HUDEP-2 (cell line): ENCODE measurements around the gene NTRK3.
A peak's percentile ranks its signal among the peaks of the same experiment; 100 is the strongest.

ENCODE experiments used
- DNase-seq, 76 experiments: peaks; one replicate each; lab custom pipeline; 2025; ENCODE audit not compliant: unreplicated experiment in 76 of 76; lab: John Stamatoyannopoulos, UW

NTRK3 gene

DNA sequence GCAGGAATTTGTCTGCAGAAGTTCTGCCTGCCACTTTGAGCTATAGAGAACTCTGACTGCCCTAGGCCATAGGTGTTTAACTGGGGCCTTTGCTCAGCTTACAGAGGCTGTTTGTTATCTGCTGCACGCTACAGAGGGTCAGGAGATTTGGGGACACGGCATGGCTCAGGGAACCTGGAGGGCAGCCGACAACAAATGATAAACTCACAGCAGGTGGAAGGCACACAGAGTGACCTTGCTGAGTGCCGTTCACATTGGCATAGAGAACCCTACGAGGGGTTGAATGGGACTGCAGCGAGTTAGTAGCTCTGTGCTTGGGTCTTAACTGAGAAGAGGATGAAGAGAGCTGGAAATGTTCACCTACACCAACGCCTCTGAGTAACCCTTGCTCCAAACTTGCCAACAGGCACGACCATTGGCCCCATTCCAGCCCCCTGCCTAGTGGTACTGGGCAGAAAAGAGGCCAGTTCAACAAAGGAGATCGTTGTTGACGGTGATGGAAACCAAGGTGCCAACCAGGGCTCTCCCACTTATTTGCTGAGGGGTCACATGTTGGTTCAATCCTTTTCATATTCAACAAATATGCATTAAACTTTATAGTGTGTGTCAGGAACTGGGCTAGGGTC, 301.1 kb downstream of the NTRK3 start:
- DNase-seq = peak in 1 of 76 experiments; percentile 2

DNA sequence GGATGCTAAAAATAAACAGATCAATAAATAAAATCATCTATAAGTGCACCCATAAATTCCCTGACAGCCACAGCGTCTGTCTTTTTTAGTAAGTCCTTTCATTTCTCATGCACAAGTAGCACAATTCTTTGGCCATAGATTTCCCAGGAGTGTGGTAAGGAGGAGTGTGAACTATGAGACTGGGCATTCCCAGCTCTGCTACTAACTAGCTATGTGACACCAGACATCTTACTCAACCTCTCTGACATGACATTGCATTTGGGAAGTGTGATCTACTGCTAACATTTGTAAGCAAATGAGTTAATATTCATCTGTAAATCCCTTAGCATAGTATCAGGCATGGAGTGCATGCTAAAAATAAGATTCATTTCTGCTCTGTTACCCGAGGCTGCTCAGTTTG, 301.7 kb downstream of the NTRK3 start:
- no peak for DNase-seq

DNA sequence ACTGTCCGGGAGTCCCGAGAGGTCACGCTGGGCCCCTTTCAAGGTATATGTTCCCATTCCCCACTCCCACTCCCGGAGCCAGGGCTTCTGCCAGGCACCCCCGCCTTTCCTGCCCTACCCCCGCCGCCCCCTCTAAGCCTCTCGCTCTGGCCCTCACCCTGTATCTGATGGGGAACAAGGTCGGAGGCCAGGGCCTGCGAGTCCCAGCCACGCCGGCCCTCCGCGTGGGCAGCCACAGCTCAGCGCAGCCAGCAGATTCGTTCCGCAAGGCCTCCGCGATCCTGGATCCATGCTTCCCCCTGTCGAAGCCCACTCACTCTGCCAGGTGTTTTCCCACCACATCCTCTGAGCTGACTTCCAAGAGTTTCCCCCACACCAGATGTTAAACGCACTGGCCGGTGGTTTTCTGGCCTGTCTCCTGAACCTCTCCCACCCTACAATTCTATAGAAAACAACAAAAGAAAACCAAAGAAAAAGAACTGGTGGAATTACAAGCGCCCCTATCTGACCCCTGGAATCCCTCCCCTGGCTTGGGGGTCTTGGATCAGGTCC, 303.7 kb downstream of the NTRK3 start:
- DNase-seq = no peak

DNA sequence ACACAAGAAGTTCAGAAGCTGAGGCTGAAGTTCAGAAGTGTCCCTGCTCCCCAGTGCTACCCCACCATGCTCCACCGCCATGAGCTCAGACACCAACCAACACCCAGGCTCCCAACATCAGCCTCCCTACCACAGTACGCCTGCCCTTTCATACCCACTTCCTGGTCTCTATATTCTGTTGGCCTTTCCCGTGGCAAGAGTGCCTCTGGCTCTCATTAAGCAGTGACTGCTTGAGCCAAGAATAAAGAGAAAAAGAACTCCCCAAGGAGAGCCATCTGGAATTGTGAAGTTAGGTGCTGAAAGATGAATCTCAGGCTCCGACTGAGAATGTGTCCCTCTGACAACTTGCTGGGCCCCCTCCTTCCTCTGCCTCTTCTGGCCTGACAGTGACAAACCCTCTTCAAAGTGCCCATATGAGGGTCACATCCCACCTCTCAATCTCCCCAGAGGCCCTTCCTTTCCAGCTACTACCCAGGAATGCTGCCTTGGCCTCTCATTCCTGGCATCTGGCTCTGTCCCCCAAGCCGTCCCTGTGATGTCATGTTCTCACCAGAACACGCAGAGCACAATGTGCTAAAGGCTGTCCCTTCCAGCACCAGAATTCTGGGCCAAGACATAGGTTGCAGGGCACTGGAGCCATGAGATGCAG, 306.8 kb downstream of the NTRK3 start:
- no peak for DNase-seq

DNA sequence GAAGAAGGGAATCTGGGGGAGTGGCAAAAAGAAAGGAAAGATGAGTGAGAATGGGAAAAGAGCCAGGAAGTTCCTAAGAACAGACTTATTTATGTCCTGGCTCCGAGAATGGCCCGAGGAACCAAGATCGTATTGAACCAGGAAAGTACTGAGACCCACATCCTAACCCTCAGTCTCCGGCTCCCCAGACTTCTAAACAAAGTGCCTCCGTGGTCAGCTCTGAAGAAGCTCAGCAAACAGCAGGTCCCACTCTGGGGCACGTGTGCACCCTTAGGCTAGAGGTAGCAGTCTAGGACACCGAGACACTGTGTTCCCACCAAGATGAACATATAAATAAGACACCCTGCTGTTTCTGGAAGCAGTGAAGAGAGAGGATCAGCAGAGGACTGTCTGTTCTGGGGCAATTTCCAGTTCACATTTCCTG, 307.4 kb downstream of the NTRK3 start:
- no peak for DNase-seq

DNA sequence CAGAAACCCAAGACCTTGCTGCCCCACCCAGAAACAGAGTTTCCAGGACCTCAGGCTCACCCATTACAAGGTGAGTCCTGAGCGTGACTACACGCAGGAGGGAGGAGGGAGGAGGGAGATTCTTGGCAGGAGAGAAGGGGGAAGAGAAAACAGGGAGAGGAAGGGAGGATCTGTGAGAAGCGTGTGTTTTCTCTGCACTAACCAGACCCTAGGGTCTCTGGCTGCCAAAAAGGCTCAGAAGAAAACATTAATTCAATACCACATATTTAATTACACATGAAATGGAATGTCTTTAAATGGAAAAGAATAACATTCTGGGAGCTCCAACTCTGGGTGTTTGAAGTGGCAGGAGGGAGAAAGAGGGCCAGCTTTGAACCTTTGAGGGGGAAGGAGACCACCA, 309.0 kb downstream of the NTRK3 start:
- no peak for DNase-seq

DNA sequence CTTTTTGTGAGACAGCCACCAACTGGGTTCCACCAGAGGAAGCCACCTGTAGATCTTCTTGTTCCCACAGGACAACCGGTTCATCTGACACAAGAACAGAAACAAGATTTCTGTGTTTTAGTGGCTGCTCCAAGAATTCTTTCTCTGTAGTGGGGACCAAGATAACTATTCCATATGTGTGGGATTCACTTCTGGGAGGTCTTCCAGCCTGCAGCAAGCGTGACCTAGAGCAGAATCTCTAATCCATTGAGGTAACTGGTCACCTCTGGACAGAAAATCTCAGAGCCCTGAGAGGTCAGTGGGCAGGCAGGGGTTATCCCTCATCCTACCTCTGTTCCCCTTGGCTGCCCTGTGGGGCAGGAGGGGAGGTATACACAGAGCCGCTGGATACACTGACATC, 311.3 kb downstream of the NTRK3 start:
- DNase-seq = no peak

DNA sequence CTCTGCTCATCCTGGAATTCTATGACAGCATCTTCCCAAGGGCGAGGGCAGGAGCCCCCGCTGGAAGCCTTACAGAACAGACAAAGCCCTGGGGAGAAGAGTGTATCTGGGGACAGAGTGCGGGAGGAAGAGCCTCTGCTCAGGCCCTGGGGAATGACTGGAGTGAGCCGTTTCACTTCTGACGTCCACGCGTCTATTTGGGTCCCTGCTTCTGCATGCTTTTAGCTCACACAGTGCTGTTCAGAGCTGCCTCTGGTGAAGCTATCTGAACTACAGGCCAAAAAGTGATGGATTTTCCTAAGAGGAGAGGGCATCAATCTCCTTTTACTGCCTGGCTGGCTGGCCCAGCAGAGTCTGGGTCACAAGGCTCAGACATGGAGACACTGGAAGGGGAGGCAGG, 311.8 kb downstream of the NTRK3 start:
- DNase-seq = no peak

DNA sequence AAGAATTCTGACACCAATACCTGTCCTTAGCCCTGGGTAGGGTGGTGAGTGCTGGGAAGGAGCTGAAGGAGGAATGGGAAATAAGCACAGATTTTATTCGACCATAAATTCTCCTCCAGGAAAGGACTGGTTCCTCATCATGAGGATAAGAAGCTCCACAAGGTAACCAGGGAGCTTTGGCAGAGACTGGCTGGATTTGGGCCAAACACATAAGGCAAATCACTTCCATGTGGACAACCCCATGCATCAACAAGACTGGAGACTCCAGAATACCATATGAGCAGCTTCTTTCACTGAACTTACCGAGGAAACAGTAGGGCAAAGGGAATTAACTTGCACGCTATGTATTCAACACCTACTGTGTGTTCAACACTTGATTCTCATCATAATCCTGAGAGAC, 312.5 kb downstream of the NTRK3 start:
- no peak for DNase-seq

DNA sequence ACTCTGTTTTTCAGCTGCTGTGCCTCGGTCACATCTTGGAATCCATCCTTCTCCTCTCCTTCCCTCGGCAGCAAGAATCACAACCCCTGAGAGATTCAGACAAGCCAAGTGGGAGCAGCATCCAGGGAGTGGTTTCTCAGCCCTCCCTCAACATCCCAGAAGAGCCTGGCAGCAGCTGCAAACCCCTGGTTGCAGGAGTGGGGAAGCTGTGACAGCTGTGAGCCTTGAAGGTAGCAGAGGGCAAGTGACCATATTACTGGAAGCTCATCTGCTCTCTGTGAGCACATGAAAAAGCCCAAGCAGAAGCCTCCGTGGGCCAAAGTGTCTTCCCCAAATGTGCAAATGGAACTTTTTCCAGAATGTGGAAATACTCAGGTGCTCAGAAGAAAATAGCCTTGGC, 312.9 kb downstream of the NTRK3 start:
- no peak for DNase-seq

DNA sequence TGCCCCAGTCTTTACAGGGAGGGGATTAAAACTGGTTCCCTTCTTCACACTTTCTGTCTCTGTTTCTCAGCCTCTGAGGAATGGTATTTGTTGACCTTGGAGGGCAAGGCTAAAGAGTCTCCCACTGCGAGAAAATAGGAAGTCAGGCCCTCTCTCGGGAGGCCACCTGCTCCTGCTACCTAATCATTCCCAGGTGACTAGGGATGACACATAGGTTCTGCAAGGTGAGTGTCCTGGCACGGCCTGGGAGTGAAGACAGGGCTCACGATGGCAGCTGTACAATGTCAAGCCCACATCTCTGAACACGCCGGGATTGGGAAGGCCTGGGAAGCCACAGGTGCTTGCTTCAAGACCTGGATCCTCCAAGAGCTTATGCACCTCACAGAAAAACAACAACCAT, 314.2 kb downstream of the NTRK3 start:
- no peak for DNase-seq

DNA sequence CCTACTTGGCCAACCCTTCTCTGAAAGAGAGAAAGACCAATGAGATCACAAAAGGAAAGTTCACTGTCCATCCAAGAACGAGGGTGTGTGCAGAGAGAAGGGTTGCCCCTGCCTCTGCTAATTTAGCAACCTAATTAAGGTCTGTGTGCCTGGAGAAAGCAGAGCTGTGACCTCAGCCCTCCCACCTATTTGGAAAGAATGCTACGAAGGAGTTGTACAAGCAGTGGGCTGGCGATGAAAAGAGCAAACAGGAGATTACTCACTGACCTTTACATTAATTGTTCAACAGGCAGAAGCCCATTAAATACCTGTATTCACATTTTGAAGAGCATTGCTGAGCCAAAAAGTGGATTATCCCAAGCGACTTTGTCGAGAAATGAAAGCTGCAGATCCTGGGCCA, 314.9 kb downstream of the NTRK3 start:
- no peak for DNase-seq

DNA sequence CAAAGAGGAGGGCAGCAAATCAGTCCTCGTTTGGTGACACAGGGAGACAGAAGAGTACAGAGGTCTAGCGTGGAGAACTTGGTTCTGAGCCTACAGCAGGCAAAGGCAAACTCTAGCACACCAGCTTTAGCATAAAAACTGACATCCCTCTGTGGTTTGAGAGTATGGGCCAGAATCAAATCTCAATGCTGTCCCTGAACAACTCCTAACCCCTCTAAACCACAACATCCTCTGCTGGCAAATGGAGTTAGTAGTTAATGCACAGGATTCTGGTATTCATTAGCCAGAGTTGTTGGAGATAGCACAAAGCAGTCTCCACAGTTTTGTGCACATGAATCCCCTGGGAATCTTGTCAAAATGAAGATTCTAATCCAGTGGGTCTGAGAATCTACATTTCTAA, 315.8 kb downstream of the NTRK3 start:
- DNase-seq = no peak

DNA sequence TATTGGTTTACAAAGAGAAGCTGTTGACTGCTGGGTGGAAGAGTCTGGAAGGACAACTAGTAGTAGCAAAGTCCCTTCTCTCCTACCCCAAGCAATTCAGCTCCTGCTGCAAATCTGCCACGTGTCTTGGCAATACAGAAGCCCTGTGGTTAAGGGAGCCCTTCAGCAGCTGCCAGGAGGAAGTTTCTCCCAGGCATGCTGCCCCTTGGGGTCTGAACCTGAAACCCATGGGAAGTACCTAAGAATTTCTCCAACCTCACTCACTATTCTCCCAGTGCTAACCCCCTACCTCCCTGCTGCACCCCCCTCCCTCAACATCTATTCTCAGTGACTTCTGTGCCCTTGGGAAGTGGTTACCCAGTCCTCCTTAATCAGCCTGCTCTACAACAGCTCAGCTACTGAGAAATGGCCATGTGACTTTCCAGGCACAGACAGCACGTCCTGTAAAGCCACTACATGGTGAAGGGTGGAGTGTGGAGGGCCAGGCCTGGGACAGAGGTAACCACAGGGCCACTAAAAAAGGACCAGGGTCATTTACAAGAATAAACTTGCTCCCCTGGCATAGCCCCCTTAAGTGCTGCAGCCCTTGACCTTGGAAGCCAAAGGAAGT, 316.6 kb downstream of the NTRK3 start:
- peak in 1 of 76 experiments; percentile 2 for DNase-seq

DNA sequence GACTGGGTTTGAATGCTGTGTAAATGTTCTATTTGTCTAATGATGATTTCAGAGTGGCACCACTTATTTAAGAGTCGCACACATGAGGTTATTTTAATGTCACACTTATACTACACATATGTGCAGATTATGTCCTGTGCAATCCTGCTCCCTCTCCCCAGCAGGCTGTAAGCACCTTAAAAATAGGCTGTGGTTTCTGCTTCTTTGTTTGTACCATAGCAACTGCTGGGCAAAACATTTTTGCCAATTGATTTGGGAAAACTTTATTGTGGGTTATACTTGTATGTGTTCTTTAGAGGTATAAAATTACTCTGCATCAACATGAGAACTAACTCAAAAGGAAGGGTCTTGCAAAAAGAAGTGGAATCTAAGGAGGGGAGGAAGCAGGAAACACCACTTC, 318.5 kb downstream of the NTRK3 start:
- DNase-seq = no peak

DNA sequence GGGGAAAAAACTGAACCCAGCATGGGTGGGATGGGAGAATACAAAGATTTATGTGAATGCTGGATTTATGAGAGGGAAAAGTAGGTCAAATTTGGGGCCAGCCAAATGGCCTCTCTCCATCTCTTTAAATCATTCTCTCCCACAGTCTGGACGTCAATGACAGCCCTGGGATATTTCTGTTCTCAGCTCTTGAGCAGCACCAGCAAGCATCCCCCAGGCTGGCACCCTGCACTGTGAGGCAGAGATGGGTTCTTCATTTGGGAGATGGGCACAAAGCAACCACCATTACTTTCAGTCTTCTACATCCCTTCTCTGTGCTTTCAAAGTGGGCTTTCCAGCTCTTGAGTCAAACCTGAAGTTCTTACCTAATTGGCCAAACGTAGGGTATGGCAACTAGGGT, 321.0 kb downstream of the NTRK3 start:
- no peak for DNase-seq

DNA sequence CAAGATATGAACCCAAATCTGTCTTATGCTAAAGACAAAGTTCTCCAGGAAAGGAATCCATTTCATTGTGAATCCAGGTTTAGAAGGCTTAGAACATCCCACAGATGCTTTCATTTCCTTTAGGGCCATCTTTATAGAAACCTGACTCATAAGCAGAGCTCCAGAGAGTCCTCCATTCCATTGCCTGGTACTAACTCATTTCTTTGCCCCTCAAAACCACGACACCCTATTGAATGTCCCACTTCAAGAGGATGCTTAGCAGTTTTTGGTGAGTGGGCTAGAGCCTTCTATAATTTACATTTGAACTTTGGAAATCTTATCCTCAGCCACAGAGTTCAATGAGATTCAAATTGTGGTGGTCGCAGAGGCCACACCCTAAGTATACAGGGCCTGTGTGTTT, 325.0 kb downstream of the NTRK3 start:
- no peak for DNase-seq

DNA sequence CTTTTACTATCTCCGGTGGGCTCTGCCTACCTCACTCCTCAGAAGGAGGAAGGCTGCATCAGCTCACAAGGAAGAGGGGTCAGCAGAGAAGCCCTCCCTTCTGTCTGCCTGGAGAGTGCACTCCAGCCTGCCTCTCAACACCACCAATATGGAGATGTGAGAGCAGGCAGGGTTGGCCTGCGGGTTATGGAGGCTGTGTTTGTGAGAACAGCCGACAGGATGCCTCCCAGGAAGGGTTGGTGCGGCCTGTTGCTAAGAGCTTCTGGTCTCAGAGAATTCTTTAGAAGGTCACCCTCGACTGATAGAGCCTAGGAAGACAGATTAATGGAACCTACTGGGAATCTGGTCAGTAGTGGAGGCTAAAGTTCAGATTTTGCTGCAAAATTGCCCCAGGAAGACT, 326.1 kb downstream of the NTRK3 start:
- DNase-seq = no peak

DNA sequence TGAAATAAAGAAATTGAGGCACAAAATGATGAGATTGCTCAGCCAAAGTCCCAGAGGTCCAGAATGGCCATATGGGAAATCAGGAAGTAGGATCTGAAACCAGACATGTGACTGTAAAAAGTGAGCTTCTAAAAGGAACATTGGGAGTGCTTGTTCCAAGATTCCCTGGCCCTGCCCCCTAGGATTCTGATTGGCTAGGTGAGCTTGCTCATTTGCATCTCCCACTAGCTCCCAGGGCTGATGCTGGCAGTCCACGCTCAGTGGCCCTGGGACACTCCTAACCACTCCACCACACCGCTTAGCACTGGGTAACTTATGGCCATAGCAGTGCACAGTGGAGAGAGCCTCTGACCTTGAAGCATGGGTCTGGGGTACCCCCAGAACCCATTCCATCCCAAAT, 326.7 kb downstream of the NTRK3 start:
- DNase-seq = no peak

DNA sequence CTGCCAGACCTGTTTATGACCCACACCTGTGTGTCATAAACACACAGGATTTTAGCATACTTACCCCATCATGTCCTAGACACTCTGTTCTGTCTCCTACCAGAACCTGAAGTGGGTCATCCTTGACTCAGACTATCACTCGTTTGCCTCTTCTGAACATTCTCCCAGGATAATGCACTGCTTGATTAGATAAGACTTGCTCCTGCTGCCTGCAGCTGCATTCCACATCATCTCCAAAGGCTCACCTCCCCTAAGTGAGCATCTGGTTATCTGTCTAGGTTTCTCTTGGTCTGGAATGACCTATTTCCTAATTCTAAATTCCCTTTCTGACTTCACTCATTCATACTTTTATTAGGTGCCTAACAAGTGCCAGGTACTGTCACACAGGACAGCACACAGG, 332.1 kb downstream of the NTRK3 start:
- no peak for DNase-seq

DNA sequence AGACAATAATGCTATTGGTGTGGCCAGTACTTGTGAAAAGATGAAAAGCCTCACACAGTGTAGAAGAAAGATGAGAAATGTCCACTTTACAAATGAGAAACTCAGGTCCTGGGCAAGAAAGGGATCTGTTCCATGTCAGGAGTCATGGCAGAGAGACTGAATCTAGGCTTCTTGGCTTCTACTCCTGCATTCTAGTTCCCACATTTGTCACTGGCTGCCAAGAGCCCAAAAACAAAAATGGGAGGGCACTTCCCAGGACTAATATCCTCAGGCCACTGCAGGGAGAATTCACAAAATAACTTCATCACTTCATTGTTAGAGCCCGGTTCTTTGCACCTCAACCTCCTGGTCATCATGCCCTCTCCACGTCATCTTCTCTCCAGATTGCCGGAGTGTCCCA, 337.5 kb downstream of the NTRK3 start:
- DNase-seq = no peak

DNA sequence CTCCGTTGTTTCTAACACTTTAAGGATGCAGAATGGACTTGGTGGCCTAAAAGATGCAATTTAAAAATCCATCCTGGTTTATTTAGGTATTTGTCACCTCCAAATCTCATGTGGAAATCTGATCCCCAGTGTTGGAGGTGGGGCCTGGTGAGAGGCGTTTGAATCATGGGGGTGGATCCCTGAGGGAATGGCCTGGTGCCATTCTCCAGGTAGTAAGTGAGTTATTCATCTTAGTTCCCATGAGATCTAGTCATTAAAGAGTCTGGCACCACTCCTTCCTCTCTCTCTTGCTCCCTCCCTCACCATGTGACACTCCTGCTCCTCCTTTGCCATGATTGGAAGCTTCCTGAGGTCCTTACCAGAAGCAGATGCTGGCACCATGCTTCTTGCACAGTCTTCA, 339.1 kb downstream of the NTRK3 start:
- no peak for DNase-seq
